NCI-H1436 (cell line): ENCODE measurements around the gene VPS13A.
"Not testable (repeated sequence)": the region's sequence is repeated elsewhere in the genome, so short reads cannot be mapped to it uniquely, and the experiment has no call there.

ENCODE experiments used
- DNase-seq: peaks from one replicate; lab custom pipeline; 2025; lab: John Stamatoyannopoulos, UW

VPS13A gene

GRCh38 chr9:77423841-77424240 lies 246.5 kb downstream of the VPS13A start:
- DNase-seq = no peak

- no peak for DNase-seq
Measured at GRCh38 chr9:77424993-77425392, 247.7 kb downstream of the VPS13A start.

- DNase-seq = no peak
Measured at GRCh38 chr9:77426712-77427111, 249.4 kb downstream of the VPS13A start.

GRCh38 chr9:77427256-77427927 lies 250.1 kb downstream of the VPS13A start:
- DNase-seq = peak; percentile 2

- no peak for DNase-seq
Measured at GRCh38 chr9:77429928-77430327, 252.6 kb downstream of the VPS13A start.

GRCh38 chr9:77432053-77432452 lies 254.7 kb downstream of the VPS13A start:
- DNase-seq = no peak

- DNase-seq = peak; percentile 65
Measured at GRCh38 chr9:77433675-77434445, 256.5 kb downstream of the VPS13A start.

GRCh38 chr9:77435277-77435676 lies 257.9 kb downstream of the VPS13A start:
- DNase-seq = no peak

- DNase-seq = no peak
Measured at GRCh38 chr9:77435688-77436087, 258.4 kb downstream of the VPS13A start.

GRCh38 chr9:77438653-77439052 lies 261.3 kb downstream of the VPS13A start:
- no peak for DNase-seq

- no peak for DNase-seq
Measured at GRCh38 chr9:77440057-77440456, 262.7 kb downstream of the VPS13A start.

GRCh38 chr9:77441124-77441523 lies 263.8 kb downstream of the VPS13A start:
- DNase-seq = not testable (repeated sequence)

- no peak for DNase-seq
Measured at GRCh38 chr9:77442436-77442835, 265.1 kb downstream of the VPS13A start.

GRCh38 chr9:77447646-77448045 lies 270.3 kb downstream of the VPS13A start:
- DNase-seq = no peak

GRCh38 chr9:77449240-77450084 lies 272.1 kb downstream of the VPS13A start:
- DNase-seq = no peak

- no peak for DNase-seq
Measured at GRCh38 chr9:77450085-77450475, 272.7 kb downstream of the VPS13A start.

- DNase-seq = no peak
Measured at GRCh38 chr9:77451507-77451906, 274.2 kb downstream of the VPS13A start.

GRCh38 chr9:77453825-77454647 lies 276.7 kb downstream of the VPS13A start:
- no peak for DNase-seq

- no peak for DNase-seq
Measured at GRCh38 chr9:77454663-77455062, 277.3 kb downstream of the VPS13A start.

- no peak for DNase-seq
Measured at GRCh38 chr9:77455312-77455927, 278.1 kb downstream of the VPS13A start.

GRCh38 chr9:77456829-77457437 lies 279.6 kb downstream of the VPS13A start:
- peak; percentile 65 for DNase-seq
